GM18867 (cell line): Measurements from ENCODE around the gene ST3GAL2.

Source experiments
- ATAC-seq: cut with Tn5 transposase; IDR thresholded peaks from one replicate; pipeline ENCODE4 v1.9.1; 2021; ENCODE audit warnings: mild to moderate bottlenecking, moderate library complexity; ENCODE audit not compliant: unreplicated experiment

The ST3GAL2 gene

DNA sequence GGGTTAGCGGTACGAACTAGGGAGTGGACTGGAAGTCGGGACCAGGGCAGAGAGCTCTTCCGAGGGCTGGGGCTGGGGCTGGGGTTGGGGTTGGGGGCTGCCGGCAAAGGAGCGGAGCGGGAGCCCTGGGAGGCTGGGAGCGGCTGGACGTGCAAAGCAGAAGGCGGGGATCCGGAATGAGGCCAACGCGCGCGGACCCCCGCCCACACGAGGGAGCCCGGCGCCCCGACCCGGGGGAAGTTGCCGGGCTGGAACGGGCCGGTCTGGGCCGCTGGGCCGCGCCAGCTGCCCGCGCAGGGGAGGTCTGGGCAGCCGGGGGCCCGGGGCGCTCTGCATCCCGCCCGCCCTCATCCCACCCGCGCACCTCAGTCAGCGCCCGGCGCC is 323 bp downstream of the ST3GAL2 start:
- no peak for ATAC-seq

DNA sequence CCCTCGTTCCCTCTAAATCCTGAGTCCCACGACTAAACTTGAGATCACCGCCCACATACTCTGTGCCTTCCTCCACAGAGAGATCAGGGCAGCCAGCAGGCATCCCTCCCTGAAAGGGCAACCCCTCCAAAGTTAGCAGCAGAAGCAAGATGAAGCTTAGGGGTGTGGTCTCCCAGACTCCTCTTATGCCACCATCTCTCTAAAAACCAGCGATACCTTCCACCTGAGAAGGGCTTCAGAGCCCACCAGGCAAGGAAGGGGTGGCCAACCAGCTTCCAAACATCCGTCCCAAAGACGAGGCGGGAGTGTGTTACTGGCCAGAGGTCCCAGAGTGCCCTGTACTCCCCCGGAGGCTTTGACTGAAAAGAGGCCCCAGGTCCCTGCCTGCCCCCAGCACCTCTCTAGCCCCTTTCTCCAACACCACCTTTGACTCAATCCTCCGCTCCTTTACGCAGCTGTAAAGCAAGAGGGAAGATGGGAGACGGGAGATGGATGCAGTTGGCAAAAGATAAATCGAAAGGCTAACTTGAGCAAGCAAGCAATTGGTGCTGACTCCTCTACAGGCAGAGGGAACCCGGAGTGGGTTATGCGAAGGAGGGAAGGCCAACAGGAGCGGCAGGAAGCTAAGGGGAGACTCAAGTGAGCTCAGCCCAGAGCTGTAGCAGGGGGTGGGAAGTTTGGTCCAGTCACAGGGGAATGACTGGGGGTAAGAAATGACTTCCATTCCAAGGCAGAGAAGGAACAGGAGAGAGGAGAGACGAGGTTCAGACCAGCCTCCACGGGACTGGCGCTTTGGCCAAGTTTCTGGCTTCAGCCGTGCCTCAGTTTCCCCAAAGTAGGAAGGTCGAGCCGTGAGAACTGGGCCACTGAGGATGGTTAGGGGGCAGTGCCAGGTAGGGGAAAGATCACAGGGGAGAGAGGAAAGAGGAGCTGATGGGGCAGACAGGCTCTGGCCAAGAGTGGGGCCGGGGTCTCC is 1.0 kb downstream of the ST3GAL2 start:
- ATAC-seq, result no peak

DNA sequence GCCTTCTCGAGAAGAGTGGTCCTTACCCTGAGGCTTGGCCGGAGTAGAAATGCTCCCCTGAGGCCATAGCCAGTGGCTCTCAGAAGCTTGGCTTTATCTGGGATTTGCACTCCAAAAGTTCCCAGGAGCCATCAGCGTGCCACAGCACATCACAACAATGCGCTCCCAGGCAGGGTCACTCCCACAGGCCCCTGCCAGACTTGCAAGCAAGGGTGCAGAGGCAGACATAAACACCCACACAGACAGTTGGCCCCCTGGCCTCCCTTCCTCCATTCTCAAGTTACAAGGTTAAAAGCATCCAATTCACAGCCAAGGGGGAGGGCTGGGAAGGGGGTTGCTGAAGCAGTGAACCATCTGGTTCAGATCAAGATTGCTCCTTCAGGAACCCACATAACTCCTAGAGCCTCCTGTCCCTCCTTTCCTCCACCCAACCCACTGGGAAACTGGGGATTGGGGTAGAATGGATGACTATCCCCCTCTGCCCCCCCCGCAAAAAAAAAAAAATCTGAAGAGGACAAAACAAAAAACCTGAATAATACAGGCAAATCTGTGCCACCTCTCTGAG is 1.8 kb downstream of the ST3GAL2 start:
- no peak for ATAC-seq

DNA sequence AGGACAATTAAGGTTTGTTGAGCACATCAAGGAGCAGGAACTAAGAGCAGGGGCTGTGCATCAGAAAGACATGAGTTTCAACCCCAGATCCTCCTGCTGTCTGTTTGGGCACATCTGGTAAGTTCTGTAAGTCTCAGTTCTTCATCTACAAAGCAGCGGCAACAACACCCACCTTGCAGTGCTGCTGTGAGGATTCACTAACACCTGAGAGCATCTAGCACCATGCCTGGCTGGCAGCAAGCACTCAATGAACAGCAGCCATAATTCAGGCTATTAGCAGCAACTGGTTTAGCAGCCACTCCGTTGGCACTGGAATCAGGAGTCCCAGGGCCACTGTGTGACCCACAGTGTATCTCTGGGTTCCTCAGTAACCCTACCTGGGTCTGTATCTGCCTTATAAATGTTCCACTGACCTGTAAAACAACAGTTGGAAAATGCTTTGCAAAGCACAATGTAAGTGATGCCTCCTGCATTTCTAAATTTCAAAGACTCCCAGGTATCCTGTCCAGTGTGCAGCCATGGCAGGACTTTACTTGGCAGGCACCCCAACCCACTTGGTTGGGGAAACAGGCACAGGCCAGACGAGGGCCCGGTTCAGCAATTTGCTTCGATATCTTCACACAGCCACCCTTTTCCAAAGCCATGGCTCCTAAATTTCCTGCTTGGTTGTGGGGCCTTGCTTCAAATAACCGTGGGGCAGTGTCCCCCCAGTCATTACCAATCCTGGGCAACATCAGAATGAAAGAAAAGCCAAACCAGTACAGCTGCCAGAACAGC is 4.2 kb downstream of the ST3GAL2 start:
- no peak for ATAC-seq

DNA sequence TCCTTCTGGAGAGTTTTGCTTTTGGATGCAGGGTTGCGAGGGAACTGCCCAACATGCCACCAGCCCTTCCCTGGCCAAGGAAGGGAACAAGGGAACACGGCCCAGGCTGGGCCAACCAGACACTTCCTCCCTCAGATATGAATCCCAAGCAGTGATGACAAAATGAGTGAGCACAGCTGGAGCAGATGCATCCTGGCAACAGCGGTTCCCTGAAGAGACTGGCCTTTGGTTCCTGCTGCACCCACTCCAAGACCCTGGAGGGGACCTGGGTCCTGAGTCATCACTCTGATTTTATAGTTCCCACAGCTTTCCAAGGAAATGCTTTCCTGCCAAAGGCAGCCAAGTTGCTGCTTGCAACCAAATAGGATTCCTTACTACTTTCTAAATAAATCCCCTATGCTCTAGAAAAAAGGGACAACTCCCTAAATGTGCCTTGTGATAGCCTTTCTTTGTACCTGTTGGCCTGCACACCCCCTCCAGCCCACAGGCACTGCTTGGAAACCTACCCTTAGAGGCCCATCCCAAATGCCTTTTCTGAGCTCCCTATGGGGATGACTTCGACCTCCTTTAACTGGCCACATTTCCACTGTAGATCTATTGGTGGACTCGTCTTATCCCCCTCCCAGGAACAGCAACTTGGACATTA is 5.3 kb downstream of the ST3GAL2 start:
- no peak for ATAC-seq

DNA sequence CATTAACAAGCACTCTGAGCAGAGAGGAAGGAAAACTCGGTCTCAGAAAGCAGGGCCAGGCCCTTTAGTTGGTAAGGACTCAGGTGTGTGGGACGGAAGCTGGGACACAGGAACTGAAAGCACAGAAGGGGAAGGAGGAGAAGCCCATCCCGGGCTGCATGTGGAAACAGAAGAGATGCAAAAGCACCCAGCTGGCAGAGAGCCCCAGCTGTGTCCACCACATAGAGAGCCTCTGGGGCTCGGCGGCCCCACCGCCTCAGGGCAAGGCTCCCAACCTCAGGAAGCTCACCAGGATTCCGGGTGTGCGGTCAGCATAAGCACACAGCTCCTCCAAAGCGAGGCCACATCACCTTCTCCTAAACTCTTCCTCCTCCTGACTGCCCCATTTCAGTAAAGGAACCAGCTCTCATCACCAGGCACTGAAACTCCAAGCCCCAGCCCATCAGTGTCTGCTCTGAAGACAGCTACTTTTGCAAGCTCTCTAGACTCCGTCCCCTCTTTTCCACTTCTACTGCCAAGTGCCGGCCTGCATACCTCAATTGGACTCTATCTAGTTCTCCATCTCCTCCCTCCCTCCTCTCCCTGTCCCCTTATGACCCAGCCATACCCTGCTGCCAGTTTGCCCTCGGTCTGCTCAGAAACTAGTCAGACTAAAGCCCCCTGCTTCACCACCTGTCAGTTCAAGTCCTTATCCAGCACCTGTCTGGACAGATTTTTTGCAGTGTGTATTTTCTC is 6.0 kb downstream of the ST3GAL2 start:
- no peak for ATAC-seq

DNA sequence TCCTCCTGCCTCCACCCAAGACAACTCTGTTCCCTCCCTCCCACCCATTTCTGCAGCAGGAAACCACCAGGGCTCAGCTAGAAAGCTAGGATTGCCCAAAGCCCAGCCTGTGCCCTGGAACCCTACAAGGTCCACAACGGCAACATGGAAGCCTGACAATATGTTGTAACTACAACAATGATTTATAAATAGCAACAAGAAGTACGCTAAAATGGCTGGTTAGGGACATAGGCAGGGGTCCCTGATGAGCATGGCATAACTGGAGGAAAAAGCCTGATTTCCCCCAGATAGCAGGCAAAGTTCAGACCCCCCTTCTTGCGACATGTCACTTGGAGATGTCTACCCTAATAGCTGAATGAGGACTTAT is 6.6 kb downstream of the ST3GAL2 start:
- no peak for ATAC-seq

DNA sequence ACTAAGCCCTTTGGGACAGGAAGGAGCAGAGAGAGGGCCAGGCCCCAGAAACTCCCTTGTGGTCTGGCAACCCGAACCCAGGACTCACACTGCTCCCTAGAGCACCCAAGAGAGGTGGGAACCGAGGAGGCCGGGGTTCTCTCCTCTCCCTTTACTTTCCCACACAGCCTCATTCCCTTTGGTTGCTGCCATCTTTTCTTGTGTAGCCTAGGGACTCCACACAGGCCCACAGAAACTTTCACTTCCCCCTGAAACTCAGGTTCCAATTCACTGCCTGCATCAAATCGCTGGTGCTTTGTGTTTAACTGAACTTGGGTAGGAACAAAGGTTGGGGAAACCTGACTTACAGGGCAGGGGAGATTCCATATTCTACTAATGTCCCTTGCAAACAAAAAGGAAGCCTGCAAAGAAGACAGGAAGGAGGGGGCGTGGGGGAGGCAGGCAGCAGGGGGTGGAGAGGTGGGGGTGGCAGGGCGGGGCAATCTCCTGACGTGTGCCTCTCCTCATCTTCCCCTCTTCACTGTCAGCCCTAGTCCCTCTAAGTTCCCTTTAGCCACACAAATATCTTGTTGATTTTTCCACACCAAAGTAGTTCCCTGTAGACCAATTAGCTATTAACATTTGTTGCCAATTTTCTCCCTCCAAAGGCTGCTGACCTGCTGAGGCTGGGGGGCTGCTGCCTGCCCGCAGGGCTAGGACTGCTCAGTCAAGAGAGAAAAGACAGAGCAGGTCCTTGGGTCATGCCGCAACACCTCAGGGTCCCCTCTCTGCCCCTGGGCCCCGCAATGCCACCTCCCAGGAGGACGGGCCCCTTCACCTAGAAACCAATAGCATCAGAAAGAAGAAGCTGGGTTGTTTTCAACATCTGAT is 8.0 kb downstream of the ST3GAL2 start:
- ATAC-seq, result peak; percentile 49

DNA sequence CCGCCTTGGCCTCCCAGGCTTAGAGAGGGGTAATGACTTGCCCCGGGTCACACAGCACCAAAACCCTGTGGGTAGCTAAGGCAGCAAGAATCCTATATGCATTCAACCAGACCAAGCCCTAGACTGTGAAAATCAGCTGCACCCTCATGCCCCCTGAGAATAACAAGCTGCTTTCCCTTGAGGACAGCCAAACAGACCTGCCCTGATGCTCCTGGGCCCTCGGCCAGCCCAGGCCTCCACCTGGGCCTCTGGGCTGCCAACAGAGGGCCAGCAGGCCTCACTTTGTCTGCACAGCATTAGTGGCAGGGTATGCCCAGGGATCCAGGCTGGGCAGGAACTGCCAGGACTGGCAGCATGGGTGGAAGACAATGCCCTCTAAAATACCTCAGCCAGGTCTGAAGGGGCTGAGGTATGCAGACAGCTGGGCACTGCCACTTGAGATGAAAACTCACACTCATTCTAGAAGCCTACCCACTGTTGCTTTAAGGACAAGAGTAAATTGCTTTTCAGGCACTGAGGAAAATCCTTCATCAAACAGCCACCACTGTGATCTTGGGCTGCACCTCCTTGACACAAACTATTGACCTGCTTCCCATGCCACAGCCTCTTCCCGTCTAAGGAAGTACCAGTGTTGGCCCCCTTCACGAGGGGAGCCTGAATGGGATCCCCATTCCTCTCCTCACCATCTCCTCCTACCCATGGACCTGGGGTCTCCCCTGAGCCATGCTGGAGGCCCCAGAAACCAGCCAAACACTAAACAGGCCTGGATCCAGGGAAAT is 8.8 kb downstream of the ST3GAL2 start:
- no peak for ATAC-seq

DNA sequence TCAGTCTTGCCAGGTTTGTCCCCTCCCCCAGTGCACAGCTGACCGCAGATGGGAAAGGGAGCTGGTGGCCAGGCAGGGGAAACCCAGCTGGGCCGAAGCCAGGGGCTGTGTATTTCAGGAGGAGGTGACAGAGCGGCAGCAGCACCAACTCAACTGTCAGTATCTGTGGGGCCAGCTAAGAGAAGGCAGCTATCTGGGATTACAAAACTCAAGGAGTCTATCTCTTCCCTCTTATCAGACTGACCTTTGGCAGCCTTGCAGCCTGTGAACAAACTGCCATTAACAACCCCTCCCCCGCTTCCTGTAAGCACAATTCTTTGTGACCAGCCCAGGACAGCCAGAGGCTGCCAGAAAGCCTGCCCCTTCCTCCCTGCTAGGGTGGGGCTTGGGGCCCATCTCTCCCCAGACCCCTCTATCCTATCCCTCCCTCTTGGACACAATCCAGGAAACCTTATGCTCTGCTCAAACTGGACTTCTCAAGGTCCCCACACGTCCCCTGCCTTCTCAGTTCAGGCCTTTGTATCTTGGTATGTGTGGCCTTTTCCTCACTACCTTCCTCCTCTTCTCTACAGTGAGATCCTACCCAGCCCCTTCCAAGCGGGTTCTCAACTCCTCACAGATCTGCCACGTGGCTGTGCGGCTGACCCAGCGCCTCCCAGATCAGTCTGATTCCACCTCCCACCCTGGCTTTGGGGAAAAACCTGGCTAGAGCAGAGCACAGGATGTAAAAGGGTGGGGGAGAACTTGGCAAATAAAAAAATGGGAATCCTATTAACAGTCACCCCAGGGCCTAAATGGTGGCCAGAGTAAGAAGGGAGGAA is 10.5 kb downstream of the ST3GAL2 start:
- ATAC-seq, result peak; percentile 23

DNA sequence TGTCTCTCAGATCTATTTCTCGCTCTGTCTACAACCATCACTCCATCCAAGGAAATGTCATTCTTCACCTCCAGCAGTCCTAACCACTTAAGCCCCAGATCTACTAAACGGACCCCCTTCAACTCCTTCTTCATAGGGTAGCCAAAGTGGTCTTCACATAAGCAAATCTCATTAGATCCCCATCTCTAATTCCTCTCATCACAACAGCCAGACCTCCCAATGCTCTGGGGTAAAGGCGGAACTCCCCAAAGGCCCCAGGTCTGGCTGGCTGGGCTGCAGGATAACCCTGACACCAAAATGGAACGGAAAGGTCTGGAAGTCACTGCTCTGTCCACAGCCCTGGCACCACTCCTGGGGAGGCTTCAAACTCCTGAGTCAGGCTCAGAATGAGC is 11.1 kb downstream of the ST3GAL2 start:
- ATAC-seq, result no peak

DNA sequence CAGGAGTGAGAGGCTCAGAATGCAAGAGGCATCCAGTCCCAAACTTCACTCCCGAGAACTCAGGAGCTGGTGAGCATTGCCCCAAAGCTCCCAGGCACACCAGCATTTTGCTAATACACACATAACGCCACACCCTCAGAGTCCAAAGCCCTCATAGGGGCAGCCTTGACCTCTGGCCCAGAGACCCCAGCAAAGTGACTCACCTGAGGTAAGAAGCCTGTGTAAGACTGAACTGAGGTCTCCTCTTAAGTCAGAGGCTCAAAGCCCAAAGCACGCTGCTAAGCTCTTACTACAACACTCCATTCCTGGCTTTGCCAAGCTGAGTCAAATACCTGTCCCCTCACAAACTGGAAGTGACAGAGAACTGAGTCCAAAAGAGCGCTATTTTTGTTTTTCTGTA is 16.4 kb downstream of the ST3GAL2 start:
- ATAC-seq, result no peak

DNA sequence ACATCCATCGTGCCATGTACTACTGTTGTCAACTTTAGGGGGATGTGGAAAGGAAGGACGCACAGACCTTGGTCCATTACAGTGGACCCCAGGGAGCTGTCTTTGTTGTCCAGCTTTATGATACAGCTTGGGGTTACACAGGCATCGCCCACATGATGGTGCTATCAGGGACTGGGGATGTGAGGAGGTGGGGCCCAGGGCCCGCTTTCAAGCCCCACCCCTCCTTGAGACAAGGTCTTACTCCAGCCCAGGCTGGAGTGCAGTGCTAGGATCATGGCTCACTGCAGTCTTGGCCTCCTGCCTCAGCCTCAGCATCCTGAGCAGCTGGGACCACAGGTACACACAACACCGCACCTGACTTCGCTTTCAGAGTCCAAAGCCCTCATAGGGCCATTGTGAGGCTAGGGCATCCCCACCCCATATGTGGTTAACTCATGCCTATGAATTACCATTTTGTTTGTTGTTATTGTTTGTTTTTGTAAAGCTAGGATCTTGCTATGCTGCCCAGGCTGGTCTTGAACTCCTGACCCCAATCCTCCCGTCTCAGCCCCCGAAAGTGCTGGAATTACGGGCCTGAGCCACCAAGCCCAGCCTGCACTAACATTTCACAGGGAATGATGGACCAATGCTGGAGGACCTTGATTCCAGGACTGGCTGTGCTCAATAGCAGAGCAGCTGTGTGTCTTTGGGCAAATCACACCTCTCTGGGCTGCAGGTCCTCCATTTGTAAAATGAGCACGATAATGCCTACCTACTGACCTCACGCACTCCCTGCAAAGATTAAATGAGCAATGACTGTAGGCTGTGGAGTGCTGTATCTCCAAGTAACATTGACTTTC is 17.2 kb downstream of the ST3GAL2 start:
- no peak for ATAC-seq

DNA sequence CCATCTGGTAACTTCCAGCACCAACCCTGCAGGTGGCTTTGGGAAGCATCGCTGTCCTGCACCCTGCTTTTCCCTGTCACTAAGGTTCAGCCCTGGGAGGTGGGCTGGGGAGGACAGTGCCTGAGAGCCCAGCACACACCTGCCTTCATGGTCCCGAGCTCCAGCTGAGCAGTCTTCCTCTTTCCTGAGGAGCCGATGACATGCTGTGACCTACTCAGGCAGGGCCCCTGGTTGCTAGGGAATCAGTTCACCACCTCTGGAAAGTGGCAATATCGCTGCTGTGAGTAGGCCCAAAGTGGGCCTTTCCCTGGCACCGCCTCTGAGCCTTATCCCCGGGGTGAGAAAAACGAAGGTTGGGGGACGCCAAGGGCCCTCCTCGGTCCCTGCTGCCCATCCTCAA is 17.9 kb downstream of the ST3GAL2 start:
- no peak for ATAC-seq

DNA sequence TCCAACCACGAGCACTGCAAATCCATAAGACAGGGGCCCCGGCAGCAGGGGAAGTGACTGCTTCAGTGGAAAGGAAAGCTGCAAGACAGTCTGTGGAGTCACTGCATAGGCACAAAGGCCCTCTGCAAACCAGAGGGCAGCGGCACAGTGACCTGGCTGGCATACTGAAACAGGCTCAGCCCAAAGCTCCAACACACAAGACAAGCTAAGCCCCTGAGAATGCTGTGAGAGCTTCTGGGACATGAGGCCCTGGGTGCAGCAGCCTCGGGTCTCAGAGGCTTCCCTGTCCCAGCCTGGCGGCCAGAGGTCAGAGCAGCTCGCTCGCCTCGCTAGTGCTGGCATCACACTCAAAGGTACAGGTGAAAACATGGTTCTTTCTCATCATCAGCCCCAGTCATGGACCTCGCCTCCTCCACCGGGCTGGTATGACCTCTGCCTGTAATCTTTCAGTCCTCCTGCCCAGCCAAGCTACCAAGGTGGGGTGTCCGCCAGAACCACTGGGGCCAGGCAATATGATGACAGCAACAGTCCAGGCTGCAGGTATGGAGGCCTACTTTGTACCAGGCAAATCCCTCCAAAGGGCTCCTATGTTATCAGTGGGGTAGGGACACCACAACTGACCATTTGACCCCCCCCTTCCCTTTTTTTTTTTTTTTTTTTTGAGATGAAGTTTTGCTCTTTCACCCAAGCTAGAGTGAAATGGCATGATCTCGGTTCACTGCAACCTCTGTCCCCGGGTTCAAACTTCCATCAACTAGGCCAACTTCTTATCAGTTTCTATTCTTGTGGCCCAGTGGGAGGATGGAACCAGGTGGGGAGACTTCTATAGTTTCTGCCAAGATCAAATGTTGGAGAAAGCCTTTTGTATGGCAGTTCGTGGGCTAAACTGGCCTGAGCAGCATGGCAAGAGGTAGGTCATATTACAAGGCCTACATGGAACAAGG is 19.2 kb downstream of the ST3GAL2 start:
- ATAC-seq, result no peak

DNA sequence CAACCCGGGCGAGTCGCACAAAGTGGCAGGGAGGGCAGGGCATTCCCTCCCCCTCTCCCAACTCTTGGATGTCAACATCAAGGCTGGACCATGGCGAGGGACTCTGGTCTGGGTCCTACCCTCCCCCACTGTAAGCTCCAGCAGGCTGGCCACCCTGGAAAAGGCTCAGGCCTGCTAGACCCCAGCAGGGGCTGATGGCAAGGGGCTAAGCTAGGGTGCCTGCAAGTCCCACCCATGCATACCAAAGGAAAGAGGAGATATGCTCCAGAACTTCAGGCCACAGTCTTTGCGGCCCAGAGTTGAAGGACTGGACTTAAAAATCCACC is 19.9 kb downstream of the ST3GAL2 start:
- ATAC-seq, result no peak
